ENCODE results near the gene TYROBP.
A peak's percentile ranks its signal among the peaks of the same experiment; 100 is the strongest.
"Not testable (repeated sequence)": the region's sequence is repeated elsewhere in the genome, so short reads cannot be mapped to it uniquely, and the experiment has no call there.

The TYROBP gene

GRCh38 chr19:35908010-35908441, at the start of gene TYROBP:
Gene TYROBP, minus strand, starts transcription at chr19:35908295. Its CDS starts 67 bp downstream, at chr19:35908228.
- DNase-seq: no peak

DNA sequence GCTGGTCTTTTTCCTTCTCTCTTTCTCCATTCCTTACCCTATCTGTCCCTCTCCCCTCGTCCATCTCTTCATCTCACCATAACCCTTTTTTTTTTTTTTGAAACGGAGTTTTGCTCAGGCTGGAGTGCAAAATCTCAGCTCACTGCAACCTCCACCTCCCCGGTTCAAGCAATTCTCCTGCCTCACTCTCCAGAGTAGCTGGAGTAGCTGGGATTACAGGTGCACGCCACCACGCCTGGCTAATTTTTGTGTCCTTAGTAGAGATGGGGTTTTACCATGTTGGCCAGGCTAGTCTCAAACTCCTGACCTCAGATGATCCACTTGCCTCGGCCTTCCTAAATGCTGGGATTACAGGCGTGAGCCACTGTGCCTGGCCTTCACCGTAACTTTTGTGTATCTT, 49.3 kb upstream of the TYROBP start:
- not testable (repeated sequence) for DNase-seq

DNA sequence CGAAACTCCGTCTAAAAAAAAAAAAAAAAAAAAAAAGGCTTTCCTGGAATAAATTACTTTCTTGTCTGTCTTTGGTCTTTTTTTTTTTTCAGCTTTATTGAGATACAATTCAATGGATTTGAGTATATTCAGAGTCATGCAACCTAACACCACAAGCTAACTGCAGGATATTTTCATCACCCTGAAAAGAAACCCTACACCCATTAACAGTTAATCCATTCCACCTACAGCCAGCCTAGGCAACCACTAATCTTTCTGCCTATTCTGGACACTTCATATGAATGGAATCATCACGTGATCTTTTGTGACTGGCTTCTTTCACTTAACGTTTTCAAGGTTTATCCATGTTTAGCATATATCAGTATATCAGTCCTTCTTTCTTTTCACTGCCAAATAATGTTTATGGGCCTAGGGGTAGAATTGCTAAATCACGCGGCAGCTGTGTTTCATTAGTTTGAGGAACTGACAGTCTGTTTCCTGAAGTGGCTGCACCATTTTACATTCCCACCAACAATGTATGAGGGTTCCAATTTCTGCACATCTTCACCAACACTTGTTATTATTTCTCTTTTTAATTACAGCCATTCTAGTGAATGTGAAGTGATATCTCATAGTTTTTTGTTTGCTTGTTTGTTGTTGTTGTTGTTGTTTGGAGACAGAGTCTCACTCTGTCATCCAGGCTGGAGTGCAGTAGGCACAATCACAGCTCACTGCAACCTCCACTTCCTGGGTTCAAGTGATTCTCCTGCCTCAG, 48.0 kb upstream of the TYROBP start:
- DNase-seq: no peak

DNA sequence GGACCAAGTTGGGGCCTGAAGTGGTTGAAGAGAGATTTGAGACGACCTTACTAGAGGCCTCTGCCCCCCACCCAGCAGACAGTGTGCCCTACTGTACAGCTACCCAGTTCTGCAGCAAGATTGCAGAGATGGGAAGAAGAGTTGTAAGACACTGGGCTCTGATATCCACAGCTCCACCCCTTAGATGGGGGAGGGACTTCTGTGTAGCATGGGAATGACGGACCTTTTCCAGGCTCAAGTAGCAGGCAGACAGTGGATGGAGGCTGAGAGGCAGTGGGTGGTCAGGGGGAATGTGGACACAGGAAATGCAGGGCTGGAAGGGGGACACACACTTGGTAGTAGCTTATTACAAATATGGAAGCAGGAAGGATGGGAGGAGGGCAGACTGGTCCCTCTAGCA, 41.0 kb upstream of the TYROBP start:
- DNase-seq: no peak

DNA sequence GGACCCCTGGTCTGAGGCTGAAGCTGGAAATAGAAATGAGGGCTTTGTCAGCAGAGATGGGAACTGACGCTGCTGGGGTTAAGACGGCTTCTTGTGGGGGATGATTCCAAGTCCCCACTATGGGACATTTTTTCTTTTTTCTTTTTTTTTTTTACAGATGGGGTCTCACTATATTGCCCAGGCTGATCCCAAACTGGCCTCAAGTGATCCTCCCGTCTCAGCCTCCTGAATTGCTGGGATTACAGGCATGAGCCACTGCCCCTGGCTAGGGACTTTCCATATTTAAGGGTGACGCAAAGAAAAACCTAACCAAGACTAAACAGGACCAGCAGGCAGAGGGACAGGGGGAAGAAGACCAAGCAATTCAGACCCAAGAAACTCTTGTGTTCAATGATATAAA, 38.1 kb upstream of the TYROBP start:
- DNase-seq: no peak

DNA sequence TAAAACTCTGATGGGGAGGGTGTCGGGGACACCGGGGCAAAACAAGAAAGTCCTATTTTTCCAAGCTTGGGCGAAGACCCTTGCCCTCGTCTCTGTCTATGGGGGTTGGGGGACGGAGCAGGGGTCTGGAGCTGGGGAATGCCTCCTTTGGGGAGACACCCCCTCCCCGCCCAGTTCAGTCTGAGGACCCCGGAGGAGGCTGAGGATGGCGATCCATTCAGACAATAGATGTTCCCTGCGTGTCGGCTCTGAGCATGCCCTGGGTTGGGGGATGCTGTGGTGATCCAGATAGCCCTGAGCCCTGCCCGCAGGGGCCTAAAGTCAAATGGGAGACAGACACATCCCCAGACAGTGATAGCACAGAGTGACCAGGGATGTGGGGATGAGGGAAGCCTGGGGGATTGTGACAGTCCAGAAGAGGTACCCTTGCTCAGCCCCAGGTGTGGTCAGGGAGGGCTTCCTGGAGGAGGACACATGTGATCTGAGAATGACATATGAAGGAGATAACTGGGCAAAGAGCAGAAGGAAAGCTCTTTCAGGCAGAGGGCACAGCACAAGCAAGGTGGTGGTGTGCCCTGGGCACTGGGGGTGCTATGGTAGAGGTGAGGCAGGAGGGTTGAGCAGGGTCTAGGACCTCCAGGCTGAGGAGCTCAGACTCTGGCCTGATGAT, 37.2 kb upstream of the TYROBP start:
- no peak for DNase-seq

DNA sequence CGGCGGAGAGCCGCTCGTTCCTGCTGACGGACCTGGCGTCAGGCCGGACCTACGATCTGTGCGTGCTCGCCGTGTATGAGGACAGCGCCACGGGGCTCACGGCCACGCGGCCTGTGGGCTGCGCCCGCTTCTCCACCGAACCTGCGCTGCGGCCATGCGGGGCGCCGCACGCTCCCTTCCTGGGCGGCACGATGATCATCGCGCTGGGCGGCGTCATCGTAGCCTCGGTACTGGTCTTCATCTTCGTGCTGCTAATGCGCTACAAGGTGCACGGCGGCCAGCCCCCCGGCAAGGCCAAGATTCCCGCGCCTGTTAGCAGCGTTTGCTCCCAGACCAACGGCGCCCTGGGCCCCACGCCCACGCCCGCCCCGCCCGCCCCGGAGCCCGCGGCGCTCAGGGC, 36.5 kb upstream of the TYROBP start:
- no peak for DNase-seq

DNA sequence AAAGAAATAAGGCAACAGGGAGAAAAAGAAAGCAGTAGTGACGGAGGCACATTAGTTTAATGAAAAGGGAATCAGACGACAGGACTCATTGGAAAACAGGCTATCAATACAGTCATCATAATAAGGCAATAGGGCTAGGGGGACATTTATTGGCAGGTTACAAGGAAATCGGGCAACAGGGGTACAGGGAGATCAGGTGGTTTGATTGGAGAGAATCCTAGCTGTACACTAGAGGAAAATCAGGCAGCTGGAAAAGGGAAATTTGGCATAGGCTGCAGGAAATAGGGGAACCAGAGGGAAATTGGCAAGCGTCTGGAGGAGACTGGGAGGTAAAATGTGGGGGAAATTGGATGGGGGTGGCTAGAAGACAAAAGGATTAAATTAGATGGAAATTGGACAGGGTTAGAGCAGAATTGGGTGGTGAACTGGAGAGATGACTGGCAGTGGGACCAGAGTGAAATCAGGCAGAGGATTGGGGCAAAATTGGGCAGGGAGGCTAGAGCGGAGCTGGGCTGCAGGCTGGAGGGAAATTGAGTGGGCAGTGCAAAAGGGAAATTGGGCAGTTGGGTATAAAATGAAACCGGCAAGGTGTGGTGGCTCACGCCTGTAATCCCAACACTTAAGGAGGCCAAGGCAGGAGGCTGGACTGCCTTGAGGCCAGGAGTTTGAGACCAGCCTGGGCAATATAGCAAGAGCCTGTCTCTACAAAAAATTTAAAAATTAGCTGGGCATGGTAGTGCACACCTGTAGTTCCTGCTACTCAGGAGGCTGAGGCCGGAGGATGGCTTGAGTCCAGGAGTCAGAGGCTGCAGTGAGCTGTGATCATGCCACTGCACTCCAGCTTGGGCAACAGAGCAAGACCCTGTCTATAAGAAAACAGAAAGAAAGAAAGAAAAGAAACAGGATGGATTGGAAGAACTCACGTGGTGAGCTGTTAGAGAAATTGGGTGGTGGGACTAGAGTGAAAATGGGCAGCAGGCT, 35.5 kb upstream of the TYROBP start:
- DNase-seq: no peak

DNA sequence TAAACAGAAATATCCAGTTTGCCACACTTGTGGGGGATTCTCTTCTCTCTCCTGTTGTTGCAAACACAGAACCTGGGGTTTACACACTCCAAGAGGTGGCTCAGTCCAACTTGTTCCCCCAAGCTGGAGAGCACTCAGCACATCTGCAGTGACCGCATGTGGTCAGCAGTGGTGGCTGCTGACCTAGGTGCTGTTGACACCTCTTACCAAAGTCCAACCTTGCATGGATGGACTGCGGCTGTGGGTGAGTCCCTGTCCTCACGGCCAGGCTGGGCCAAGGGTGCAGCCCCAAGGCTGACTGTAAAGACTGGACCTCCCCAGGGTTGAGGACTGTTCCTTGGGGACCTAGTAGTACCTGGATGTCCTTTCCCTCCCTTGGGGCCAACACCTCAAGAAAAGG, 34.1 kb upstream of the TYROBP start:
- no peak for DNase-seq

GRCh38 chr19:35940839-35941238, 32.7 kb upstream of the TYROBP start:
- DNase-seq: no peak

GRCh38 chr19:35940078-35940775, 32.1 kb upstream of the TYROBP start:
- no peak for DNase-seq

DNA sequence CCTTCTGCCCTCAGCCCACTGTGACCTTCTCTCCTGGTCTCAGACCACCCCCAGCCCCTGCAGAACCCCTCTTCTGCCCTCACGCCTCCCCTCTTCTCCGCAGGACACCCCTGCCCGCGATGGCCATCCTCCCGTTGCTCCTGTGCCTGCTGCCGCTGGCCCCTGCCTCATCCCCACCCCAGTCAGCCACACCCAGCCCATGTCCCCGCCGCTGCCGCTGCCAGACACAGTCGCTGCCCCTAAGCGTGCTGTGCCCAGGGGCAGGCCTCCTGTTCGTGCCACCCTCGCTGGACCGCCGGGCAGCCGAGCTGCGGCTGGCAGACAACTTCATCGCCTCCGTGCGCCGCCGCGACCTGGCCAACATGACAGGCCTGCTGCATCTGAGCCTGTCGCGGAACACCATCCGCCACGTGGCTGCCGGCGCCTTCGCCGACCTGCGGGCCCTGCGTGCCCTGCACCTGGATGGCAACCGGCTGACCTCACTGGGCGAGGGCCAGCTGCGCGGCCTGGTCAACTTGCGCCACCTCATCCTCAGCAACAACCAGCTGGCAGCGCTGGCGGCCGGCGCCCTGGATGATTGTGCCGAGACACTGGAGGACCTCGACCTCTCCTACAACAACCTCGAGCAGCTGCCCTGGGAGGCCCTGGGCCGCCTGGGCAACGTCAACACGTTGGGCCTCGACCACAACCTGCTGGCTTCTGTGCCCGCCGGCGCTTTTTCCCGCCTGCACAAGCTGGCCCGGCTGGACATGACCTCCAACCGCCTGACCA, 31.4 kb upstream of the TYROBP start:
- DNase-seq: no peak

DNA sequence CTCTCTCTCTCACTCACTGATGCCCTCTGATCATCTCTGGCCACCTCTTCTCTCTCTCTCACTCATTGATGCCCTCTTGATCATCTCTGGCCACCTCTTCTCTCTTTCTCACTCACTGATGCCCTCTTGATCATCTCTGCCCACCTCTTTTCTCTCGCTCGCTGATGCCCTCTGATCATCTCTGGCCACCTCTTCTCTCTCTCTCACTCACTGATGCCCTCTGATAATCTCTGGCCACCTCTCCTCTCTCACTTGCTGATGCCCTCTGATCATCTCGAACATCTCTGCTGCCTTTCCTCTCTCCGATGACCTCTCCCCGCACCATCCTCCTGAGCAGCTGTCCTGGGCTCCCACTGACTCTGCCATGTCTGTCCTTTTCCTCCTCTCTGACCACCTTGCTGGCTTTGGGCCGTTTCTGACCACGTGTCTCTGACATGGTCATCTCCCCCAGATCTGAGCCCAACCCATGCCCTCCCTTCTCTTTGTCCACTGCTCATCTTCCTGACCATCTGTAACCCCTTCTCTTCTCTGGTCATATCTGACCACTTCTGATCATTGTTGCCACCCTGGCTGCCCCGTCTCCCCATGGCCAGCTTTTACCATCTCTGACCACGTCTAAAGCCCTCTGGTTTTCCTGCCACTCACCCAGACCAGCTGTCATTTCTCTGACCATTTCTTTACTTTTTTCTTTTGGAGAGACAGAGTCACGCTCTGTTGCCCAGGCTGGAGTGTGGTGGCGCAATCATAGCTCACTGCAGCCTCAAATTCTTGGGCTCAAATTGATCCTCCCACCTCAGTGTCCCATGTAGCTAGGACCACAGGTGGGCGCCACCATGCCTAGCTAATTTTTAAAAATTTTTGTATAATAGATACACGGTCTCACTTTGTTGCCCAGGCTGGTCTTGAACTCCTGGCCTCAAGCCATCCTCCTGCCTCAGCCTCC, 30.5 kb upstream of the TYROBP start:
- no peak for DNase-seq

DNA sequence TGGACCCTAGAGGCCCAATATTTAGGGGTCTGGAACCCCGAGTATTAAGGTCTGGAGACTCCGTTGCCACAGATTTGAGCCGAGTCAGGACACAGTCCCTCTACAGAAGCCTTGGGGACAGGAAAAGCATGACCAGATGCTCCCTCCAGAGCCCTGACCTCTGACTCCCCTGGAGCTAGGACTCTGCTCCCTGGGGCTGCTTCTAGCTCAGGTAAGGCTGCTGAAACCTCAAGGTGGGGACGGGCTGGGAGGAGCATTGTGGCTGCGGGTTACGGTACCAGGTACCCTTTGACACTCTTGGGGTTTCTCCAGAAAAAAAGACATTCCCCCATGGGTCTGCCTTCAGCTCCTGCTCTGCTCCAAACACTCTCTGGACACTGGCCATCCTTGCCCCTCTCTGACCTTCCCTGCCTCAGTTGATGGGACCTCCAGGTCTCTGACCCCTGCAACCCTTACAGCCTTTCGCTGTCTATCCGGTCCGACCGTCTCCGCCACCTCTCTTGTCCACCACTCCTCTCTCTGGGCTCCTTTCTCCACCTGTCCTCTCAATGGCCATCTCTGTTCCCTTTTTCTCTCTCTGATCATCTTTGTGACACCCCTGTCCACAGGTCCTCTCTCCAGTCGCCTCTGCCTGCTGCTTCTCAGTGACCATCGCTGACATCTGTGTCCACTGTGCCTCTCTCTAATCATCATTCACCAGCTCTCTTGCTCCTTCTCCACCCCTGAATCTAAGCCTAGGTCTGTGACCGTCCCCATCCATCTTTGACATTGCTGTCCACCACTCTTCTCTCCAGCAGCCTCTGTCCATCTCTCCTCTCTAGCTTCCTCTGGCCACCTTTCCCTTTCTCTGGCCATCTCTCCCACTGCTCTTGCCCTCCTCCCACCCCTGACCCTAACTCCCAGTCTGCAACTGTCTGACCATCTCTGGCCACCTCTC, 29.5 kb upstream of the TYROBP start:
- no peak for DNase-seq

GRCh38 chr19:35936738-35937268, 28.7 kb upstream of the TYROBP start:
- no peak for DNase-seq

DNA sequence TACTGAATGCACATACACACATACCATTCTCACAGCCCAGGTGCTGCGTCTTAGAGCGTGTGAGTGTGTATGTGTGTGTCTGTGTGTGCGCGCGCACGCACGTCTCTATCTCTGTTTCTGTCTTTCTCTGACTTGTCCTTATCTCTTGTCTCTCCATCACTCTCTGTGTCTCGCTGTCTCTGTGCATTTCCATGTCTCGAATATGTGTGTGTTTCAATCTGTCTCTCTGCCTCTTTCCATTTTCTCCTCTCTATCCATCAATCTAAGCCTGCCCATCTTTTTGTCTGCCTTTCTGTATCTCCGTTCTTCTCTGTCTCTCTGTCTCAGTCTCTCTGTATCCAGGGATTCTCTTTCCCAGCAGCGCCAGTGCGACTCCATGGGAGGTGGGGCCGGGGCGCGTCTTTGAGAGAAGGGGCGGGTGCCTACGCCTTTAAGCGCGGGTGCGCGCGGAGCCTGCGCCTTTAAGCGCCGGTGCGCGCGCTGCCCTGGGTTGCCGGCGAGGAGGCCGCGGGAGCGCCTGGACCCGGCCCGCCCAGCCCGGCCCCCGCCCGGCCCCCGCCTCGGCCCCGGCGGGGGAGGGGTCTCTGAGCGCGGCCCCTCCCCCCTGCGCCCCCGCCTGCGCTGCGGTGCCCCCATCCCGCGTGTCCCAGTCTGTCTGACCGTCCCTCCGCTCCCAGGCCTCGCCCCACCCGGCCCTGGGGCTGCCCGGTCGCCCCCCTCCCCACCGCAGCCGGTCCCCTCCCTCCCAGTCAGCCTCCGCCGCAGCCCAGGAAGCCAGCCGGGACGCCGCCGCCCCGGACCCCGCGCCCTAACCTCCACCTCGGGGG, 28.0 kb upstream of the TYROBP start, which contains the start of gene LRFN3:
Gene LRFN3 (plus strand): TSS at position 464 of the 827 bp plus-strand sequence. CDS start 3,052 bp downstream, outside the sequence.
- DNase-seq: peak; percentile 56

GRCh38 chr19:35932291-35932936, 24.3 kb upstream of the TYROBP start:
- no peak for DNase-seq

DNA sequence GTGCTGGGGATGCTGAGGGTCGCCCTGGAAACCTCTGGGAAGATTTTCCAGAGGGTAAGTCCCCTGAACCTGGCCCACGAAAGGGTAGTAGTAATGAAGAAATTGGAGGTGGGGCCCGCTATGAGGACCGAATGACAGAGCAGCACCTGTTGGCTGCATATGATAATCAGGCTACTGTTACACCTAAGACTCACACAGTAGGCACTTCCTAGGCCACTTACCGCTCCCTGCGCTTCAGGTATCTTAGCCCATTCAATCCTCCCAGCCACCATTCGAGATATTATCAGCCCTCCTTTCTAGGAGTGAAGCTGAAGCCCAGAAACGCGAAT, 23.7 kb upstream of the TYROBP start:
- no peak for DNase-seq

All from NCI-H226 (cell line).